GM12875 (cell line): ENCODE measurements around the gene NEXN.
"Not testable (repeated sequence)": the region's sequence is repeated elsewhere in the genome, so short reads cannot be mapped to it uniquely, and the experiment has no call there.

ENCODE experiments used
- H3K4me3 ChIP-seq: one replicate; pipeline ENCODE4 v1.5.1; 2011; ENCODE audit warnings: low read depth, low read length, control low read depth
- CTCF ChIP-seq: IDR thresholded peaks from 2 replicates; pipeline ENCODE4 v1.5.1; 2011; ENCODE audit warnings: low read depth, mild to moderate bottlenecking, control low read depth, inconsistent platforms, low read length, moderate library complexity, borderline replicate concordance; ENCODE audit not compliant: insufficient read depth

NEXN gene

GRCh38 chr1:77975386-77975785, 87.0 kb downstream of the NEXN start:
- no peak overlapping the region for H3K4me3 ChIP-seq
- TF ChIP-seq CTCF = no peak

- no peak for TF ChIP-seq CTCF
- no peak overlapping the region for H3K4me3 ChIP-seq
Observed at GRCh38 chr1:77975907-77976306, 87.5 kb downstream of the NEXN start.

- TF ChIP-seq CTCF = no peak
- H3K4me3 ChIP-seq = peak overlapping the region; percentile 58
Observed at GRCh38 chr1:77976433-77977076, 88.1 kb downstream of the NEXN start.

- peak overlapping the region; percentile 58 for H3K4me3 ChIP-seq
- no peak for TF ChIP-seq CTCF
Observed at GRCh38 chr1:77977989-77978292, 89.5 kb downstream of the NEXN start.

GRCh38 chr1:77978293-77978968, 90.0 kb downstream of the NEXN start:
- H3K4me3 ChIP-seq = peak overlapping the region; percentile 58
- TF ChIP-seq CTCF = no peak

GRCh38 chr1:77978969-77979876, 90.8 kb downstream of the NEXN start, which contains the start of gene FUBP1:
TSS of gene FUBP1 (minus strand) at chr1:77979072. CDS start at chr1:77979004, 68 bp downstream.
- peak within 1 kb of the TSS; percentile 78 for H3K4me3 ChIP-seq
- peak; percentile 81 for TF ChIP-seq CTCF

GRCh38 chr1:77983352-77983996, 95.0 kb downstream of the NEXN start:
- H3K4me3 ChIP-seq = not testable (repeated sequence)
